Lung (tissue), 13 donors: Measurements from ENCODE around the gene OR5AR1. TPM values are rescaled to one million over a fixed set of nuclear protein-coding genes. Genes with fewer than 3 reads are reported as not detected.

Experiments
- ATAC-seq: fragments of 200-7000 bp; cut with Tn5 transposase; one replicate; pipeline ENCODE4 v1.9.1; 2020; ENCODE audit warnings: moderate number of reproducible peaks; ENCODE audit not compliant: insufficient read depth, low FRiP score
- DNase-seq, 3 donors: peaks; one replicate each; pipeline ENCODE4 v3.0.0-alpha.2; 2013 to 2017
- H3K27ac ChIP-seq, 2 donors: one replicate each; pipeline ENCODE4 v1.5.1; 2013; ENCODE audit warnings: mild to moderate bottlenecking in 2 of 2, moderate library complexity in 2 of 2, control low read depth in 1 of 2, inconsistent platforms in 1 of 2, low read depth in 1 of 2, low read length in 1 of 2
- H3K27me3 ChIP-seq, 3 donors: one replicate each; pipeline ENCODE4 v1.5.1; 2013; ENCODE audit warnings: low read length in 2 of 3; ENCODE audit not compliant: control insufficient read depth in 3 of 3, insufficient read depth in 3 of 3
- H3K36me3 ChIP-seq, 4 donors: one replicate each; pipeline ENCODE4 v1.5.1; 2013; ENCODE audit warnings: low read length in 4 of 4, mild to moderate bottlenecking in 1 of 4, moderate library complexity in 1 of 4; ENCODE audit not compliant: control insufficient read depth in 4 of 4, insufficient read depth in 4 of 4
- H3K4me1 ChIP-seq, 5 donors: one replicate each; pipeline ENCODE4 v1.5.1; 2013; ENCODE audit warnings: low read length in 5 of 5, mild to moderate bottlenecking in 2 of 5, moderate library complexity in 1 of 5; ENCODE audit not compliant: control insufficient read depth in 5 of 5, insufficient read depth in 5 of 5
- H3K4me3 ChIP-seq: one replicate; pipeline ENCODE4 v1.5.1; 2013; ENCODE audit warnings: mild to moderate bottlenecking, control low read depth, moderate library complexity
- H3K9ac ChIP-seq, 2 donors: one replicate each; pipeline ENCODE4 v1.5.1; 2013; ENCODE audit warnings: low read length in 2 of 2, control low read depth in 1 of 2; ENCODE audit not compliant: insufficient read depth in 1 of 2
- H3K9me3 ChIP-seq, 4 donors: one replicate each; pipeline ENCODE4 v1.5.1; 2013; ENCODE audit warnings: low read length in 3 of 4, mild to moderate bottlenecking in 1 of 4, moderate library complexity in 1 of 4; ENCODE audit not compliant: control insufficient read depth in 4 of 4, insufficient read depth in 3 of 4
- WGBS, 2 donors: extraction: QIAGEN DNeasy Blood & Tissue Kit; methylation state at CpG; one replicate each; pipeline ENCODE4 v1.1.7; 2013; 5-methylcytosine and 5-hydroxymethylcytosine counted together
- polyA plus RNA-seq, 2 donors: library from polyadenylated mRNA; stranded (reverse); fragments of 200-250 nt; gene quantifications; one replicate each; pipeline ENCODE4 v1.2.1, GENCODE V29; 2013
- small RNA-seq: library from RNA; depleted of rRNA; stranded (forward); fragments of <200 nt; gene quantifications from one replicate; pipeline ENCODE3, GENCODE V24; 2014; ENCODE audit warnings: low replicate concordance
- total RNA-seq, 2 donors: library from RNA; depleted of rRNA in 1 of 2; stranded (reverse); fragments of >200 nt in 1 of 2; gene quantifications; one replicate each; pipeline ENCODE4 v1.2.1, GENCODE V29; 2014 to 2021
- TF ChIP-seq, protein P1 (sequence below): IDR thresholded peaks from 2 replicates; pipeline ENCODE4 v1.5.1; 2012; ENCODE audit warnings: mild to moderate bottlenecking; ENCODE audit errors: control extremely low read depth, extremely low read depth
- donor health status: control.
- donor health status: control.
- donor health status: Bipolar disorder and iron deficiency.
- donor health status: healthy.
- donor health status: DM: yes; HTN: yes; CAD: no.

Gene OR5AR1
- total and polyA plus RNA-seq, 4 donors = not detected

- DNase-seq (no peak), ATAC-seq (no peak)
- TF ChIP-seq, protein P1, sequence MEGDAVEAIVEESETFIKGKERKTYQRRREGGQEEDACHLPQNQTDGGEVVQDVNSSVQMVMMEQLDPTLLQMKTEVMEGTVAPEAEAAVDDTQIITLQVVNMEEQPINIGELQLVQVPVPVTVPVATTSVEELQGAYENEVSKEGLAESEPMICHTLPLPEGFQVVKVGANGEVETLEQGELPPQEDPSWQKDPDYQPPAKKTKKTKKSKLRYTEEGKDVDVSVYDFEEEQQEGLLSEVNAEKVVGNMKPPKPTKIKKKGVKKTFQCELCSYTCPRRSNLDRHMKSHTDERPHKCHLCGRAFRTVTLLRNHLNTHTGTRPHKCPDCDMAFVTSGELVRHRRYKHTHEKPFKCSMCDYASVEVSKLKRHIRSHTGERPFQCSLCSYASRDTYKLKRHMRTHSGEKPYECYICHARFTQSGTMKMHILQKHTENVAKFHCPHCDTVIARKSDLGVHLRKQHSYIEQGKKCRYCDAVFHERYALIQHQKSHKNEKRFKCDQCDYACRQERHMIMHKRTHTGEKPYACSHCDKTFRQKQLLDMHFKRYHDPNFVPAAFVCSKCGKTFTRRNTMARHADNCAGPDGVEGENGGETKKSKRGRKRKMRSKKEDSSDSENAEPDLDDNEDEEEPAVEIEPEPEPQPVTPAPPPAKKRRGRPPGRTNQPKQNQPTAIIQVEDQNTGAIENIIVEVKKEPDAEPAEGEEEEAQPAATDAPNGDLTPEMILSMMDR = no peak
- Histone ChIP-seq H3K9me3 (peaks cover 0 to 7% (median 0%) of the 10 kb centered on the region in 4 donors), H3K27me3 (no peaks in the 10 kb centered on the region), H3K27ac (no peak overlapping the region), H3K4me1 (no peaks in the 10 kb centered on the region), H3K9ac (no peak overlapping the region), H3K4me3 (no peak overlapping the region), H3K36me3 (no peaks in the 10 kb centered on the region)
- 66 to 78% methylated on average over 1 of the region's 1 CpG for WGBS, 2 donors
Observed at GRCh38 chr11:56705784-56706396, 42.4 kb downstream of the OR5AR1 start.

GRCh38 chr11:56706486-56706885, 43.0 kb downstream of the OR5AR1 start:
- TF ChIP-seq, protein P1 = no peak
- no peaks in the 10 kb centered on the region for H3K4me1 ChIP-seq
- H3K27me3 ChIP-seq = no peaks in the 10 kb centered on the region
- no peak overlapping the region for H3K4me3 ChIP-seq
- H3K27ac ChIP-seq = no peak overlapping the region
- ATAC-seq (no peak), DNase-seq (no peak)
- no peak overlapping the region for H3K9ac ChIP-seq
- WGBS, 2 donors = 83 to 100% methylated on average over 2 of the region's 2 CpGs
- H3K9me3 ChIP-seq = peaks cover 0 to 7% (median 0%) of the 10 kb centered on the region in 4 donors
- no peaks in the 10 kb centered on the region for H3K36me3 ChIP-seq

- Histone ChIP-seq H3K9me3 (peaks cover 0 to 2% (median 0%) of the 10 kb centered on the region in 4 donors), H3K27me3 (no peaks in the 10 kb centered on the region), H3K4me3 (no peak overlapping the region), H3K36me3 (no peaks in the 10 kb centered on the region), H3K27ac (no peak overlapping the region), H3K4me1 (no peaks in the 10 kb centered on the region), H3K9ac (no peak overlapping the region)
- no peak for DNase-seq
- WGBS, 2 donors = 69 to 74% methylated on average over 2 of the region's 2 CpGs
- no peak for ATAC-seq
- TF ChIP-seq, protein P1 = no peak
Observed at GRCh38 chr11:56714206-56714605, 50.7 kb downstream of the OR5AR1 start.

Small RNA genes within 50 kb of the gene (small RNA-seq; reads per million reads assigned to genes)
- not detected for gene AP004245.1

Other genes with a start within 250 kb of the OR5AR1 start
- not detected for gene OR5M3, start 190.3 kb upstream of the OR5AR1 start, total RNA-seq
- gene OR5M3, start 190.3 kb upstream of the OR5AR1 start, polyA plus RNA-seq = not detected
- not detected for gene OR5M8, start 172.3 kb upstream of the OR5AR1 start, total RNA-seq
- gene OR5M8, start 172.3 kb upstream of the OR5AR1 start, polyA plus RNA-seq = not detected
- not detected for gene OR5M11, start 120.4 kb upstream of the OR5AR1 start, total RNA-seq
- not detected for gene OR5M11, start 120.4 kb upstream of the OR5AR1 start, polyA plus RNA-seq
- not detected for gene OR5M10, start 86.0 kb upstream of the OR5AR1 start, total RNA-seq
- gene OR5M10, start 86.0 kb upstream of the OR5AR1 start, polyA plus RNA-seq = not detected
- not detected for gene OR5M1, start 48.8 kb upstream of the OR5AR1 start, total RNA-seq
- gene OR5M1, start 48.8 kb upstream of the OR5AR1 start, polyA plus RNA-seq = not detected
- not detected for gene OR5AP2, start 21.2 kb upstream of the OR5AR1 start, total RNA-seq
- gene OR5AP2, start 21.2 kb upstream of the OR5AR1 start, polyA plus RNA-seq = not detected
- gene OR9G1, start 35.4 kb downstream of the OR5AR1 start, total RNA-seq = not detected
- gene OR9G1, start 35.4 kb downstream of the OR5AR1 start, polyA plus RNA-seq = not detected
- not detected for gene OR9G4, start 85.0 kb downstream of the OR5AR1 start, total RNA-seq
- gene OR9G4, start 85.0 kb downstream of the OR5AR1 start, polyA plus RNA-seq = not detected